Heart left ventricle (tissue), 13 donors: ENCODE measurements around the gene PRSS22.

Experiments
- CTCF ChIP-seq, 12 donors: fragments of 200-600 bp; sonication (generic) in 4 of 12; IDR thresholded peaks; one replicate each; pipeline versions ENCODE4 v1.5.0 to v1.8.0; 2018 to 2022; ENCODE audit warnings: antibody characterized with exemption in 12 of 12, mild to moderate bottlenecking in 5 of 12
- POLR2A ChIP-seq, 2 donors: fragments of 450-650 bp; IDR thresholded peaks; one replicate each; pipeline ENCODE4 v1.6.1; 2017; ENCODE audit warnings: antibody characterized with exemption in 2 of 2, mild to moderate bottlenecking in 2 of 2, moderate library complexity in 2 of 2
- donor health status: ischemic (EF 13 %, LVEDD 7.1; RV severe dilation, severe dysfunction).
- donor health status: DM: no; HTN: yes; CAD: no.
- donor health status: DM: no; HTN: no; CAD: no.
- donor health status: ischemic (EF 25% LVEDD 6.9; RV normal size, moderate dysfunction).
- donor health status: ischemic (EF 25% LVEDD 5.7; RV mildly dilated, moderate dysfunction).
- donor health status: ischemic (EF 35%, LVEDD 5.7; RV mildly dilated, moderate dysfunction).
- donor health status: nonischemic (EF 11% LVEDD 7.7; RV severe dilation, severe dysfunction).
- donor health status: DM: yes; HTN: yes; CAD: no.
- donor health status: PGD.
- donor health status: ischemic (EF 29% LVEDD 5.4; RV normal size, mild dysfunction).
- donor health status: nonischemic (EF 23%, LVEDD 6.1; RV moderate dilation, normal function).

DNA sequence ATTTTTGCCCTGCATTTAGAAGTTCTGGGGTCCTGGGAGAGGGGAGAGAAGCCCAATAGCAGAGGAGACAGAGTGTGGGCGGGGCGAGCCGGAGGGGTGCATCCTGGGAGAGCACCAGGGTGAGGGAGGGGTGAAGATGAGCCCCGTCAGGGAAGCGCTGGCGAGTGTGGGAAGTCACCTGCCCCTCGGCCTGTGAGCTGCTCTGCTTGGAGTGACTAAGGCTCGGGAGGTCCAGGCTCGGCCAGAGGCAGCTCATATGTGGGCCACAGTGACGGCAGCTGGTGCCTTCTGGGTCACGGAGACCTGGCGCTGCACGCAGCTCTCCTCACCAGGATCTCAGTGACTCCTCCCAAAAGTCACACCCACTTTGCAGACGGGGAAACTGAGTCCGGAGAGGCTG, 26.8 kb downstream of the PRSS22 start:
- TF ChIP-seq CTCF (IDR thresholded peaks at IDR 0.05), result no peak
- no peak for TF ChIP-seq POLR2A (IDR thresholded peaks at IDR 0.05)
